ENCODE measurements around the gene STAM2.
A peak's percentile ranks its signal among the peaks of the same experiment; 100 is the strongest.

GRCh38 chr2:152097801-152098495 is 77.6 kb downstream of the STAM2 start:
- no peak for TF ChIP-seq EP300 (IDR thresholded peaks at IDR 0.05; ENCODE audit: borderline replicate concordance)
- no peak for TF ChIP-seq TAF1 (IDR thresholded peaks at IDR 0.05; ENCODE audit: low read depth)
- TF ChIP-seq REST (IDR thresholded peaks at IDR 0.05; ENCODE audit: low read depth): no peak
- TF ChIP-seq YY1 (IDR thresholded peaks at IDR 0.05; ENCODE audit: low read depth): no peak
- TF ChIP-seq EGR1 (IDR thresholded peaks at IDR 0.05): no peak
- TF ChIP-seq MAX (IDR thresholded peaks at IDR 0.05): peak; percentile 19; the same call in 1 of the 2 replicates
- no peak for TF ChIP-seq CEBPB (IDR thresholded peaks at IDR 0.05)
